HG03460 (cell line): ENCODE results near the gene MT1G.
"Not testable (repeated sequence)": the region's sequence is repeated elsewhere in the genome, so short reads cannot be mapped to it uniquely, and the experiment has no call there.

Source experiments
- ATAC-seq: cut with Tn5 transposase; IDR thresholded peaks from one replicate; pipeline ENCODE4 v1.9.1; 2021; ENCODE audit not compliant: unreplicated experiment

Gene MT1G

GRCh38 chr16:56667581-56668571, at the start of gene MT1G:
TSS of gene MT1G (minus strand) at chr16:56668065. CDS start at chr16:56667993, 72 bp downstream.
- ATAC-seq: no peak

- not testable (repeated sequence) for ATAC-seq
Observed at GRCh38 chr16:56717532-56717931, 49.7 kb upstream of the MT1G start.

- no peak for ATAC-seq
Observed at GRCh38 chr16:56716761-56717160, 48.9 kb upstream of the MT1G start.

- no peak for ATAC-seq
Observed at GRCh38 chr16:56715126-56715525, 47.3 kb upstream of the MT1G start.

- ATAC-seq: no peak
Observed at GRCh38 chr16:56713794-56714193, 45.9 kb upstream of the MT1G start.

- no peak for ATAC-seq
Observed at GRCh38 chr16:56711862-56712261, 44.0 kb upstream of the MT1G start.

- no peak for ATAC-seq
Observed at GRCh38 chr16:56710181-56710737, 42.4 kb upstream of the MT1G start.

GRCh38 chr16:56709443-56710040, 41.7 kb upstream of the MT1G start:
- ATAC-seq: no peak

- no peak for ATAC-seq
Observed at GRCh38 chr16:56708525-56709442, 40.9 kb upstream of the MT1G start.

GRCh38 chr16:56702836-56703235, 35.0 kb upstream of the MT1G start:
- no peak for ATAC-seq

GRCh38 chr16:56701534-56701933, 33.7 kb upstream of the MT1G start:
- no peak for ATAC-seq

- no peak for ATAC-seq
Observed at GRCh38 chr16:56700631-56701030, 32.8 kb upstream of the MT1G start.

GRCh38 chr16:56700195-56700594, 32.3 kb upstream of the MT1G start:
- no peak for ATAC-seq

- ATAC-seq: no peak
Observed at GRCh38 chr16:56697456-56698155, 29.7 kb upstream of the MT1G start.

- ATAC-seq: no peak
Observed at GRCh38 chr16:56695246-56695645, 27.4 kb upstream of the MT1G start.

GRCh38 chr16:56691885-56692284, 24.0 kb upstream of the MT1G start:
- no peak for ATAC-seq

- no peak for ATAC-seq
Observed at GRCh38 chr16:56690420-56691122, 22.7 kb upstream of the MT1G start.

- ATAC-seq: no peak
Observed at GRCh38 chr16:56689171-56689570, 21.3 kb upstream of the MT1G start.

GRCh38 chr16:56688762-56689161, 20.9 kb upstream of the MT1G start:
- no peak for ATAC-seq

GRCh38 chr16:56686758-56687157, 18.9 kb upstream of the MT1G start:
- ATAC-seq: no peak
